Parathyroid adenoma (tissue), 2 donors: ENCODE data around the gene CLEC4G.

ENCODE experiments used
- H2AFZ ChIP-seq: fragments of 300-600 bp; sonication (generic); one replicate; pipeline ENCODE4 v1.7.0; 2017; ENCODE audit warnings: antibody characterized with exemption, mild to moderate bottlenecking
- H3K27ac ChIP-seq: fragments of 300-600 bp; sonication (generic); one replicate; pipeline ENCODE4 v1.7.0; 2017
- H3K27me3 ChIP-seq: fragments of 300-600 bp; sonication (generic); one replicate; pipeline ENCODE4 v1.7.0; 2017; ENCODE audit warnings: low read length; ENCODE audit not compliant: control insufficient read depth, insufficient read depth
- H3K36me3 ChIP-seq: fragments of 300-600 bp; sonication (generic); one replicate; pipeline ENCODE4 v1.7.0; 2017; ENCODE audit warnings: low read length; ENCODE audit not compliant: control insufficient read depth, insufficient read depth
- H3K4me1 ChIP-seq: fragments of 300-600 bp; sonication (generic); one replicate; pipeline ENCODE4 v1.7.0; 2017; ENCODE audit warnings: control low read depth
- H3K4me2 ChIP-seq: fragments of 300-600 bp; sonication (generic); one replicate; pipeline ENCODE4 v1.7.0; 2017; ENCODE audit warnings: low read length
- H3K4me3 ChIP-seq: fragments of 300-600 bp; sonication (generic); one replicate; pipeline ENCODE4 v1.7.0; 2017; ENCODE audit warnings: low read depth, low read length
- H3K79me2 ChIP-seq: fragments of 300-600 bp; sonication (generic); one replicate; pipeline ENCODE4 v1.7.0; 2017; ENCODE audit warnings: control low read depth
- H3K9ac ChIP-seq: fragments of 300-600 bp; sonication (generic); one replicate; pipeline ENCODE4 v1.7.0; 2017; ENCODE audit warnings: mild to moderate bottlenecking
- H3K9me3 ChIP-seq: fragments of 300-600 bp; sonication (generic); one replicate; pipeline ENCODE4 v1.7.0; 2017; ENCODE audit warnings: low read length; ENCODE audit not compliant: control insufficient read depth
- CTCF ChIP-seq: fragments of 300-600 bp; sonication (generic); IDR thresholded peaks from one replicate; pipeline ENCODE4 v1.7.0; 2017; ENCODE audit warnings: antibody characterized with exemption, mild to moderate bottlenecking
- donor health status: primary hyperparathyroidism.

CLEC4G gene

GRCh38 chr19:7701049-7701653 is 30.8 kb downstream of the CLEC4G start:
- Histone ChIP-seq H3K4me3 (no peak overlapping the region), H3K27me3 (no peaks in the 10 kb centered on the region), H2AFZ (no peak overlapping the region), H3K4me1 (no peaks in the 10 kb centered on the region), H3K9ac (no peak overlapping the region), H3K79me2 (no peaks in the 10 kb centered on the region), H3K36me3 (no peaks in the 10 kb centered on the region), H3K27ac (no peak overlapping the region), H3K4me2 (no peak overlapping the region), H3K9me3 (no peaks in the 10 kb centered on the region)
- TF ChIP-seq CTCF, result no peak

- H3K36me3 ChIP-seq, result no peaks in the 10 kb centered on the region
- H2AFZ ChIP-seq, result no peak overlapping the region
- H3K4me3 ChIP-seq, result no peak overlapping the region
- H3K9me3 ChIP-seq, result no peaks in the 10 kb centered on the region
- no peaks in the 10 kb centered on the region for H3K79me2 ChIP-seq
- no peaks in the 10 kb centered on the region for H3K27me3 ChIP-seq
- no peak overlapping the region for H3K4me2 ChIP-seq
- H3K9ac ChIP-seq, result no peak overlapping the region
- no peak for TF ChIP-seq CTCF
- no peaks in the 10 kb centered on the region for H3K4me1 ChIP-seq
- H3K27ac ChIP-seq, result no peak overlapping the region
These were observed 32.2 kb downstream of the CLEC4G start for GRCh38 chr19:7699417-7700401.

- H3K27me3 ChIP-seq, result no peaks in the 10 kb centered on the region
- H3K36me3 ChIP-seq, result no peaks in the 10 kb centered on the region
- no peak for TF ChIP-seq CTCF
- H3K4me3 ChIP-seq, result no peak overlapping the region
- H3K9me3 ChIP-seq, result no peaks in the 10 kb centered on the region
- H3K27ac ChIP-seq, result no peak overlapping the region
- H3K79me2 ChIP-seq, result no peaks in the 10 kb centered on the region
- H3K4me2 ChIP-seq, result no peak overlapping the region
- no peaks in the 10 kb centered on the region for H3K4me1 ChIP-seq
- H3K9ac ChIP-seq, result no peak overlapping the region
- no peak overlapping the region for H2AFZ ChIP-seq
These were observed 32.9 kb downstream of the CLEC4G start for GRCh38 chr19:7699003-7699402.

- no peak for TF ChIP-seq CTCF
- no peaks in the 10 kb centered on the region for H3K4me1 ChIP-seq
- no peaks in the 10 kb centered on the region for H3K9me3 ChIP-seq
- no peak overlapping the region for H3K4me2 ChIP-seq
- H3K4me3 ChIP-seq, result no peak overlapping the region
- H3K9ac ChIP-seq, result no peak overlapping the region
- H3K27ac ChIP-seq, result no peak overlapping the region
- no peaks in the 10 kb centered on the region for H3K79me2 ChIP-seq
- H3K36me3 ChIP-seq, result no peaks in the 10 kb centered on the region
- no peaks in the 10 kb centered on the region for H3K27me3 ChIP-seq
- no peak overlapping the region for H2AFZ ChIP-seq
These were observed 33.3 kb downstream of the CLEC4G start for GRCh38 chr19:7698583-7698982.
